ENCODE data around the gene GMEB1.
A peak's percentile ranks its signal among the peaks of the same experiment; 100 is the strongest.
"Not testable (repeated sequence)": the region's sequence is repeated elsewhere in the genome, so short reads cannot be mapped to it uniquely, and the experiment has no call there.

The GMEB1 gene

GRCh38 chr1:28656335-28656734 is 12.2 kb upstream of the GMEB1 start:
- in situ Hi-C loops (cut with HindIII; ENCODE audit: low pct_unique_long_range_greater_than_20kb, low sequenced_read_pairs), result no loop called here
- no peak for TF ChIP-seq JUND (IDR thresholded peaks at IDR 0.05; ENCODE audit: low read depth)
- no peak for DNase-seq (ENCODE audit: low read depth in 1 of 2, low spot score in 1 of 2)

DNA sequence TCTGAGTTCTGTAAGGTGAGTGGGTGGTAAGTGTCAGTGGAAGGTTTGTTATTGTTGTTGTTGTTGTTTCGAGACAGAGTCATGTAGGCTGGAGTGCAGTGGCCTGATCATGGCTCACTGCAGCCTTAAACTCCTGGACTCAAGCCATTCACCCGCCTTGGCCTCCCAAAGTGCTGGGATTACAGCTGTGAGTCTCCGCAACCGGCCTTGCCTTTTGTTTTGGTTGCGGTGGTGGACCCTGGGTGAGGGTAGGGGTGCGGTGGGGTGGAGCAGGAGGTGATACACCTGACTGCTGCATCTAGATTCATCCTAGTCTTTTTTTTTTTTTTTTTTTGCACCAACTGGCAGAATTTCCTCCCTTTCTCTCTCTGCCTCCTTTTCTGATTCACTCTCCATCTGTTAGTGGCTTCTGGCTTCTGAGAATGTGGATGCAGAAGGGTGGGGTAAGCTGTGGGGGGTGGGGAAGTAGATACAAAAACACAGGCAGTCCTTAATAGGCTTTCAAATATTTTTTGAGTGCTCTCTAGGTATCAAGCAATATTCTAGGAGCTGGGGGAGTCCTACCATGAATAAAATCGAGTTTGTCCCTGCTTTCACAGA is 4.6 kb upstream of the GMEB1 start:
- DNase-seq (ENCODE audit: low read depth in 1 of 2, low spot score in 1 of 2), result no peak
- in situ Hi-C loops (cut with HindIII; ENCODE audit: low pct_unique_long_range_greater_than_20kb, low sequenced_read_pairs), result no loop called here
- no peak for TF ChIP-seq JUND (IDR thresholded peaks at IDR 0.05; ENCODE audit: low read depth)

- TF ChIP-seq JUND (IDR thresholded peaks at IDR 0.05; ENCODE audit: low read depth), result no peak
- in situ Hi-C loops (cut with HindIII; ENCODE audit: low pct_unique_long_range_greater_than_20kb, low sequenced_read_pairs), result no loop called here
- DNase-seq (ENCODE audit: low read depth in 1 of 2, low spot score in 1 of 2), result no peak
Observed at GRCh38 chr1:28666806-28667205, 1.8 kb upstream of the GMEB1 start.

- DNase-seq (ENCODE audit: low read depth in 1 of 2, low spot score in 1 of 2), result peak; percentile 22 to 66
- in situ Hi-C loops (cut with HindIII; ENCODE audit: low pct_unique_long_range_greater_than_20kb, low sequenced_read_pairs), result no loop called here
- TF ChIP-seq JUND (IDR thresholded peaks at IDR 0.05; ENCODE audit: low read depth), result no peak
Observed at GRCh38 chr1:28668956-28669723, 556 bp downstream of the GMEB1 start.

DNA sequence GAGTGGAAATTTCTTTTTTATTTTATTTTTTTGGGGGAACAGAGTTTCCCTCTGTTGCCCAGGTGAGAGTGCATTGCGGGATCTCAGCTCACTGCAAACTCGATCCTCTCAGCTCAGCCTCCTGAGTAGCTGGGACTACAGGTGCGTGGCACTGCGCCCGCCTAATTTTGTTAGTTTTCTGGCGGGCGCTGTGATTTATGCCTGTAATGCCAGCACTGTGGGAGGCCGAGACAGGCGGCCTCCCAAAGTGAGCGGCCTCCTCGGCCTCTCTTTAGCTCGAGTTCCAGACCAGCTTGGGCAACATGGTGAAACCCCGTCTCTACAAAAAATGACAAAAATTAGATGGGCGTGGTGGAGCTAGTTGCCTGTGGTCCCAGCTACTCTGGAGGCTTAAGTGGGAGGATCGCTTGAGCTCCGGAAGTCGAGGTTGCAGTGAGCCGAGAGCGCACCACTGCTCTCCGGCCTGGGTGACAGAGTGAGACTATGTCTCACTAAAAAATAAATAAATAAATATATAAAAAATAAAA is 2.7 kb downstream of the GMEB1 start:
- in situ Hi-C loops (cut with HindIII; ENCODE audit: low pct_unique_long_range_greater_than_20kb, low sequenced_read_pairs), result no loop called here
- TF ChIP-seq JUND (IDR thresholded peaks at IDR 0.05; ENCODE audit: low read depth), result no peak
- no peak for DNase-seq (ENCODE audit: low read depth in 1 of 2, low spot score in 1 of 2)

GRCh38 chr1:28672971-28673370 is 4.4 kb downstream of the GMEB1 start:
- DNase-seq (ENCODE audit: low read depth in 1 of 2, low spot score in 1 of 2); in situ Hi-C loops (cut with HindIII; ENCODE audit: low pct_unique_long_range_greater_than_20kb, low sequenced_read_pairs): not testable (repeated sequence)

DNA sequence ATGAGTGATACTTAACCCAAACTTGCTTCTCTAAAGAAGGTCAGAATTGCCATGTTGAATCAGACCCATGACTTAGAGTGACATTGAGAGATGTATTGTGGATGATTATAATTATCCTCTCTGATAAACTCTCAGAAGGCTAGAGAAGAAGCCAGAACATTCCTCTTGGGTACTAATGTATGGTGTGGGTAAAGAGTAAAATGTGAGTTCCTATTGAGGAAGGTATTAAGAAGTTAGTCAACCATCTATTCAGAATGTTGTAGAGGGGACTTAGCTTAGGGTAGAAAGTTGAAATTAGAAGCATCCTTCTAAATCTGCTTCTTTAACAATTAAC is 7.3 kb downstream of the GMEB1 start:
- TF ChIP-seq JUND (IDR thresholded peaks at IDR 0.05; ENCODE audit: low read depth), result no peak
- DNase-seq (ENCODE audit: low read depth in 1 of 2, low spot score in 1 of 2), result no peak
- in situ Hi-C loops (cut with HindIII; ENCODE audit: low pct_unique_long_range_greater_than_20kb, low sequenced_read_pairs), result no loop called here

DNA sequence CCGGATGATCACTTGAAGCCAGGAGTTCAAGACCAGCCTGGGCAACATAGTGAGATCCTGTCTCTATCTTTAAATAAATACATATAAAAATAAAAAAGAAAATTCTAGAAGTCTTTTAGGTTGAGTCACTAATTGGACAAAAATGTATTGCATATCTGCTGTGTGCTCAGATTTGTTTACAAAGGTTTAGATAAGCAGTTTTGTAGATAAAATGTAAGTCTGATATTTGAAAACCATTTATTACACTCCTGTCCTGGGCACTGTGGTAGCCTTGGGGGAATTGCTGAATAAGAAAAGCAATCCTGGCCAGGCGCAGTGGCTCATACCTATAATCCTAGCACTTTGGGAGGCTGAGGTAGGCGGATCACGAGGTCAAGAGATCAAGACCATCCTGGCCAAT is 11.6 kb downstream of the GMEB1 start:
- DNase-seq (ENCODE audit: low read depth in 1 of 2, low spot score in 1 of 2), result no peak
- no peak for TF ChIP-seq JUND (IDR thresholded peaks at IDR 0.05; ENCODE audit: low read depth)
- in situ Hi-C loops (cut with HindIII; ENCODE audit: low pct_unique_long_range_greater_than_20kb, low sequenced_read_pairs), result no loop called here

- no peak for TF ChIP-seq JUND (IDR thresholded peaks at IDR 0.05; ENCODE audit: low read depth)
- no peak for DNase-seq (ENCODE audit: low read depth in 1 of 2, low spot score in 1 of 2)
- in situ Hi-C loops (cut with HindIII; ENCODE audit: low pct_unique_long_range_greater_than_20kb, low sequenced_read_pairs), result no loop called here
Observed at GRCh38 chr1:28682840-28683239, 14.3 kb downstream of the GMEB1 start.

- in situ Hi-C loops (cut with HindIII; ENCODE audit: low pct_unique_long_range_greater_than_20kb, low sequenced_read_pairs), result no loop called here
- no peak for TF ChIP-seq JUND (IDR thresholded peaks at IDR 0.05; ENCODE audit: low read depth)
Observed at GRCh38 chr1:28684937-28685336, 16.4 kb downstream of the GMEB1 start.

DNA sequence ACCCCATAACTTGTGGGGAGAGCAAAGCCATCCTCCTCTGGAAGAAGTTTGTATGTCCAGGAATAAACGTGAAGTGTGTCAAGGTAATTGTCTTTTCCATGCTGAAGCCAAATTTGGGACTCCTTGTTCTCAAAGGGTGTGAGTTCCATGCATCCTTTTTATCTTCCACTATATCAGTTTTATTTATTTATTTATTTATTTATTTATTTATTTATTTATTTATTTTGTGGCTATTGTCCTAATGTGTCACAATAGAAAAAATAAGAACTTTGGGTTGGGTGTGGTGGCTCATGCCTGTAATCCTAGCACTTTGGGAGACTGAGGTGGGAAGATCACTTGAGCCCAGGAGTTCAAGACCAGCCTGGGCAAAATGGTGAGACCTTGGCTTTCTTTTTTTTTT is 23.0 kb downstream of the GMEB1 start:
- DNase-seq (ENCODE audit: low read depth in 1 of 2, low spot score in 1 of 2); in situ Hi-C loops (cut with HindIII; ENCODE audit: low pct_unique_long_range_greater_than_20kb, low sequenced_read_pairs): not testable (repeated sequence)

More at GRCh38 chr1:28684937-28685336, 16.4 kb downstream of the GMEB1 start:
- DNase-seq (ENCODE audit: low read depth in 1 of 2, low spot score in 1 of 2), result no peak

- in situ Hi-C loops (cut with HindIII; ENCODE audit: low pct_unique_long_range_greater_than_20kb, low sequenced_read_pairs), result no loop called here
- TF ChIP-seq JUND (IDR thresholded peaks at IDR 0.05; ENCODE audit: low read depth), result no peak
Observed at GRCh38 chr1:28703629-28704028, 35.0 kb downstream of the GMEB1 start.

DNA sequence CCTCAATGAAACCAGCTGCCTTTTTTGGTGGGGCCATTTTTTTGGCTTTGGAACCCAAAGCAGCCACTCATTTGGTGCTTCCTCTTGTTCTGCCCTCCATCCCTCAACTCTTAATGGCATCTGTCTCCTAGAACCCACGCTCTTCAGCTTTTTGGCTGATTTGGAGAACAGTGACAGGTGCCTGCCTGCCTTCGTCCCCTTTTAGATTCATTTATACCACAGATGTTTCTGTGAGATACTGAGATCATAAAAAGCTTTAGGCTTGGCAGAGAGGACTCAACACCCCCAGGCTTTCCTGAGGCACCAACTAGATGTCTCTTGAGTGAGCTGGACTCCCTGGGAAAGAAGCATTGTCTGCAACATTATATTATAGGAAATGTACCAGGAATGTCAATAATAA is 47.8 kb downstream of the GMEB1 start:
- in situ Hi-C loops (cut with HindIII; ENCODE audit: low pct_unique_long_range_greater_than_20kb, low sequenced_read_pairs), result no loop called here

More at GRCh38 chr1:28703629-28704028, 35.0 kb downstream of the GMEB1 start:
- DNase-seq (ENCODE audit: low read depth in 1 of 2, low spot score in 1 of 2), result no peak

More for the DNA sequence above, 47.8 kb downstream of the GMEB1 start:
- DNase-seq (ENCODE audit: low read depth in 1 of 2, low spot score in 1 of 2), result no peak
- TF ChIP-seq JUND (IDR thresholded peaks at IDR 0.05; ENCODE audit: low read depth), result no peak
